A549 (cell line): ENCODE data around the gene GATM. TPM values are rescaled to one million over a fixed set of nuclear protein-coding genes. Genes with fewer than 3 reads are reported as not detected.

Experiments
- ATAC-seq, 2 experiments: fragments of 200-7000 bp in 1 of 2; fragments of >200 bp in 1 of 2; cut with Nextera tagmentation in 1 of 2; cut with Tn5 transposase in 1 of 2; 3 replicates each; pipeline versions ENCODE4 v1.8.0 to v1.9.1; 2018 to 2020; ENCODE audit warnings: mild to moderate bottlenecking in 1 of 2, moderate library complexity in 1 of 2
- CTCF ChIA-PET: fragments of 300-600 bp; sonication (Branson Sonifier 250); formaldehyde crosslinking; extraction: SDS; loops from one replicate; lab custom pipeline; 2021; ENCODE audit warnings: antibody characterized with exemption, inconsistent platforms; lab: Yijun Ruan, JAX
- POLR2A ChIA-PET: fragments of 350-600 bp; formaldehyde crosslinking; extraction: SDS; loops from one replicate; lab custom pipeline; 2021; ENCODE audit warnings: antibody characterized with exemption, inconsistent platforms; lab: Yijun Ruan, JAX
- DNase-seq, 2 experiments: peaks; one replicate each; pipeline versions ENCODE4 v3.0.0 to v3.0.0-alpha.2; 2011 to 2016; ENCODE audit warnings: low read depth in 1 of 2, low spot score in 1 of 2
- FAIRE-seq: peaks from 2 replicates; lab custom pipeline; 2011; peaks lifted over from hg19 to GRCh38; lab: Jason Lieb, UNC
- H3K27ac ChIP-seq, 2 experiments: fragments of >200 bp; sonication (Bioruptor Twin); formaldehyde crosslinking; 3 replicates each; pipeline ENCODE4 v1.5.1; 2016 to 2017
- H3K4me1 ChIP-seq: fragments of >200 bp; sonication (Bioruptor Twin); formaldehyde crosslinking; 3 replicates; pipeline ENCODE4 v1.6.1; 2016
- H3K4me2 ChIP-seq: fragments of >200 bp; sonication (Bioruptor Twin); formaldehyde crosslinking; 3 replicates; pipeline ENCODE4 v1.6.1; 2016
- H3K4me3 ChIP-seq: fragments of >200 bp; sonication (Bioruptor Twin); formaldehyde crosslinking; 3 replicates; pipeline ENCODE4 v1.5.1; 2016
- H3K9me3 ChIP-seq: fragments of >200 bp; sonication (Bioruptor Twin); formaldehyde crosslinking; 3 replicates; pipeline ENCODE4 v1.6.1; 2016
- ATOH8 ChIP-seq: fragments of 250-450 bp; sonication (Bioruptor Pico); IDR thresholded peaks from 2 replicates; pipeline ENCODE4 v1.5.0; 2020; ENCODE audit warnings: low read depth, mild to moderate bottlenecking, moderate library complexity
- CEBPB ChIP-seq, 2 experiments: fragments of >200 bp in 1 of 2; sonication (Bioruptor Twin) in 1 of 2; formaldehyde crosslinking in 1 of 2; IDR thresholded peaks; 2 replicates each; pipeline ENCODE4 v1.6.1; 2012 to 2016
- CTCF ChIP-seq: fragments of >200 bp; sonication (Bioruptor Twin); formaldehyde crosslinking; IDR thresholded peaks from 3 replicates; pipeline ENCODE4 v1.5.1; 2016
- E2F6 ChIP-seq: IDR thresholded peaks from 2 replicates; pipeline ENCODE4 v1.6.1; 2012; ENCODE audit warnings: low read depth, borderline replicate concordance
- ESRRA ChIP-seq: fragments of 150-350 bp; IDR thresholded peaks from 2 replicates; pipeline ENCODE4 v1.6.1; 2014; ENCODE audit warnings: mild to moderate bottlenecking, low read length, borderline replicate concordance
- GATA3 ChIP-seq: IDR thresholded peaks from 2 replicates; pipeline ENCODE4 v1.6.1; 2012; ENCODE audit warnings: borderline replicate concordance
- HDAC2 ChIP-seq: fragments of 200-600 bp; sonication (generic); IDR thresholded peaks from 2 replicates; pipeline ENCODE4 v1.6.1; 2016
- HES2 ChIP-seq: fragments of >200 bp; sonication (Bioruptor Twin); formaldehyde crosslinking; IDR thresholded peaks from 2 replicates; pipeline ENCODE4 v1.6.1; 2016
- HEYL ChIP-seq: fragments of 250-450 bp; sonication (Bioruptor Pico); IDR thresholded peaks from 2 replicates; pipeline ENCODE4 v1.8.0; 2021; ENCODE audit warnings: mild to moderate bottlenecking, moderate library complexity
- HOXB13 ChIP-seq: fragments of 250-450 bp; sonication (Bioruptor Pico); IDR thresholded peaks from 2 replicates; pipeline ENCODE4 v1.5.0; 2020; ENCODE audit warnings: low read depth, mild to moderate bottlenecking, moderate library complexity
- JUN ChIP-seq, 2 experiments: fragments of >200 bp; sonication (Bioruptor Twin); formaldehyde crosslinking; IDR thresholded peaks; 2 replicates in 1 of 2; 3 replicates in 1 of 2; pipeline ENCODE4 v1.6.1; 2016 to 2017
- MYC ChIP-seq: IDR thresholded peaks from 2 replicates; pipeline ENCODE4 v1.6.1; 2012; ENCODE audit warnings: mild to moderate bottlenecking, inconsistent platforms, low read length, improper control_type of control experiment, borderline replicate concordance
- NR3C1 ChIP-seq: fragments of >200 bp; sonication (Bioruptor Twin); formaldehyde crosslinking; IDR thresholded peaks from 3 replicates; pipeline ENCODE4 v1.6.1; 2017
- RARB ChIP-seq: fragments of 250-450 bp; sonication (Bioruptor Pico); IDR thresholded peaks from 2 replicates; pipeline ENCODE4 v1.8.0; 2021; ENCODE audit warnings: mild to moderate bottlenecking, moderate library complexity
- REST ChIP-seq: fragments of 200-600 bp; sonication (generic); IDR thresholded peaks from 2 replicates; pipeline ENCODE4 v1.6.1; 2016; ENCODE audit warnings: antibody characterized with exemption, mild to moderate bottlenecking, moderate library complexity
- RFX5 ChIP-seq: fragments of 450-650 bp; IDR thresholded peaks from 2 replicates; pipeline ENCODE4 v1.7.1; 2014; ENCODE audit warnings: antibody characterized with exemption, mild to moderate bottlenecking, moderate library complexity
- SREBF2 ChIP-seq: fragments of 450-650 bp; IDR thresholded peaks from 2 replicates; pipeline ENCODE4 v1.6.1; 2014; ENCODE audit warnings: mild to moderate bottlenecking, moderate library complexity
- USF2 ChIP-seq: fragments of 450-650 bp; IDR thresholded peaks from 2 replicates; pipeline ENCODE4 v1.6.1; 2014; ENCODE audit warnings: antibody characterized with exemption
- ZC3H11A ChIP-seq: fragments of 450-650 bp; IDR thresholded peaks from 2 replicates; pipeline ENCODE4 v1.6.1; 2014; ENCODE audit warnings: antibody characterized with exemption, mild to moderate bottlenecking
- WGBS: methylation state at CpG from one replicate; pipeline ENCODE4 v1.1.6; 2017; ENCODE audit errors: missing lambda C conversion rate; 5-methylcytosine and 5-hydroxymethylcytosine counted together
- polyA plus RNA-seq, 4 experiments: library from polyadenylated mRNA; depleted of rRNA in 3 of 4; stranded (reverse); fragments of >200 nt; fragmentation: RNase III in 1 of 4; extraction: RNeasy Plus Mini Kit Qiagen cat#74134 plus additional on column Dnase treatment in 1 of 4; gene quantifications; 2 replicates in 3 of 4; 3 replicates in 1 of 4; pipeline ENCODE4 v1.2.3, GENCODE V29; 2011 to 2017

The GATM gene
- polyA plus RNA-seq, 2 of the 4 experiments (the other 2 are of a cell fraction) = 4.0 to 6.5 TPM

GRCh38 chr15:45373976-45374375, 4.4 kb downstream of the GATM start:
- no peak overlapping the region for H3K4me2 ChIP-seq
- no peak overlapping the region for H3K27ac ChIP-seq
- H3K4me3 ChIP-seq = no peak overlapping the region
- POLR2A ChIA-PET = no interaction called here
- DNase-seq (no peak), ATAC-seq (no peak), FAIRE-seq (no peak)
- 73% methylated on average over 2 of the region's 2 CpGs for WGBS
- TF ChIP-seq RARB (CRISPR knock-in tag) (no peak), CTCF (no peak), HEYL (no peak), ATOH8 (no peak), NR3C1 (no peak), ESRRA (no peak), CEBPB (IDR thresholded peaks at IDR 0.05) (no peak), E2F6 (no peak), REST (no peak), GATA3 (no peak), RFX5 (no peak), JUN (IDR thresholded peaks at IDR 0.05) (no peak), SREBF2 (no peak), USF2 (no peak), HOXB13 (CRISPR knock-in tag) (no peak), ZC3H11A (no peak), MYC (no peak), HES2 (no peak), HDAC2 (no peak)
- CTCF ChIA-PET = interaction anchor here (0.6 kb wide), 1 partner anchor 45 kb away, joined by 3 read pairs; no protein-coding TSS in a partner anchor
- peaks cover 5% of the 10 kb centered on the region; the same call in 1 of the 3 replicates for H3K4me1 ChIP-seq
- no peaks in the 10 kb centered on the region for H3K9me3 ChIP-seq
